WERI-Rb-1 (cell line): ENCODE data around the gene LAIR1.
"Not testable (repeated sequence)": the region's sequence is repeated elsewhere in the genome, so short reads cannot be mapped to it uniquely, and the experiment has no call there.

Experiments used
- DNase-seq: peaks from one replicate; pipeline ENCODE4 v3.0.0-alpha.2; 2020
- H3K27ac ChIP-seq: fragments of 250-450 bp; sonication (Bioruptor Pico); 2 replicates; pipeline ENCODE4 v1.5.1; 2020; ENCODE audit warnings: mild to moderate bottlenecking, moderate library complexity
- H3K27me3 ChIP-seq: fragments of 250-450 bp; sonication (Bioruptor Pico); 2 replicates; pipeline ENCODE4 v1.5.1; 2021; ENCODE audit warnings: mild to moderate bottlenecking, low read depth, moderate library complexity; ENCODE audit not compliant: insufficient read depth, severe bottlenecking
- H3K36me3 ChIP-seq: fragments of 250-450 bp; sonication (Bioruptor Pico); 2 replicates; pipeline ENCODE4 v1.5.1; 2020; ENCODE audit warnings: mild to moderate bottlenecking, moderate library complexity
- H3K4me3 ChIP-seq: 2 replicates; pipeline ENCODE4 v1.5.1; 2011; ENCODE audit warnings: low read depth, mild to moderate bottlenecking, control low read depth, low read length
- H3K9me3 ChIP-seq: fragments of 250-450 bp; sonication (Bioruptor Pico); 2 replicates; pipeline ENCODE4 v1.5.1; 2021; ENCODE audit warnings: mild to moderate bottlenecking, moderate library complexity; ENCODE audit not compliant: severe bottlenecking
- CTCF ChIP-seq: IDR thresholded peaks from 2 replicates; pipeline ENCODE4 v1.5.1; 2011; ENCODE audit warnings: low read depth, mild to moderate bottlenecking, control low read depth, inconsistent platforms, low read length

Gene LAIR1

GRCh38 chr19:54359149-54359820 is 5.4 kb downstream of the LAIR1 start:
- not testable (repeated sequence) for H3K27ac ChIP-seq, H3K36me3 ChIP-seq, H3K9me3 ChIP-seq, H3K4me3 ChIP-seq
- peaks cover 44% of the 10 kb centered on the region for H3K27me3 ChIP-seq
- DNase-seq, result peak; percentile 40
- 0 out of 2 replicates have a peak, but pooled peaks have one; percentile 21 for TF ChIP-seq CTCF

GRCh38 chr19:54357381-54357780 is 7.3 kb downstream of the LAIR1 start:
- Histone ChIP-seq H3K9me3 (no peaks in the 10 kb centered on the region), H3K4me3 (no peak overlapping the region)
- TF ChIP-seq CTCF, result no peak

GRCh38 chr19:54356444-54357056 is 8.2 kb downstream of the LAIR1 start:
- H3K36me3 ChIP-seq, result no peaks in the 10 kb centered on the region
- no peak overlapping the region for H3K4me3 ChIP-seq
- no peak for TF ChIP-seq CTCF
- peaks cover 57% of the 10 kb centered on the region for H3K27me3 ChIP-seq
- no peak for DNase-seq
- no peaks in the 10 kb centered on the region for H3K9me3 ChIP-seq
- no peak overlapping the region for H3K27ac ChIP-seq

More at GRCh38 chr19:54357381-54357780, 7.3 kb downstream of the LAIR1 start:
- H3K27me3 ChIP-seq, result peaks cover 51% of the 10 kb centered on the region
- no peaks in the 10 kb centered on the region for H3K36me3 ChIP-seq
- no peak for DNase-seq
- H3K27ac ChIP-seq, result no peak overlapping the region

- no peak for TF ChIP-seq CTCF
- H3K36me3 ChIP-seq, result no peaks in the 10 kb centered on the region
- H3K9me3 ChIP-seq, result no peaks in the 10 kb centered on the region
- no peak overlapping the region for H3K27ac ChIP-seq
- H3K27me3 ChIP-seq, result peaks cover 65% of the 10 kb centered on the region
- no peak overlapping the region for H3K4me3 ChIP-seq
- no peak for DNase-seq
Observed at GRCh38 chr19:54355675-54356074, 9.1 kb downstream of the LAIR1 start.

- Histone ChIP-seq H3K4me3 (no peak overlapping the region), H3K27me3 (peaks cover 75% of the 10 kb centered on the region), H3K36me3 (no peaks in the 10 kb centered on the region), H3K27ac (no peak overlapping the region), H3K9me3 (no peaks in the 10 kb centered on the region)
- DNase-seq, result no peak
- no peak for TF ChIP-seq CTCF
Observed at GRCh38 chr19:54354761-54355160, 10.0 kb downstream of the LAIR1 start.
